ENCODE data around the gene BTK. TPM values are rescaled to one million over a fixed set of nuclear protein-coding genes. Genes with fewer than 3 reads are reported as not detected.

Gene BTK

Small RNA genes lying within 50 kb of the gene (small RNA-seq; reads per million reads assigned to genes)
- not detected for gene RNU6-934P (ENCODE audit: insufficient read depth)
